Measurements from ENCODE around the gene MMP7.

GRCh38 chr11:102489186-102490145 lies 41.1 kb downstream of the MMP7 start:
- TF ChIP-seq CTCF (conservative IDR thresholded peaks at IDR 0.05; ENCODE audit: low read depth, low read length): no peak
- no peak for TF ChIP-seq POLR2A (IDR thresholded peaks at IDR 0.05; ENCODE audit: low read depth, low read length)
- TF ChIP-seq RAD21 (IDR thresholded peaks at IDR 0.05; ENCODE audit: low read length): no peak
- TF ChIP-seq SMC3 (IDR thresholded peaks at IDR 0.05; ENCODE audit: low read depth, low read length): no peak
- no peak for TF ChIP-seq MAFK (IDR thresholded peaks at IDR 0.05; ENCODE audit: low read depth, low read length)
- TF ChIP-seq RFX5 (IDR thresholded peaks at IDR 0.05; ENCODE audit: low read depth, low read length): no peak
